ENCODE measurements around the gene TMEM125. TPM values are rescaled to one million over a fixed set of nuclear protein-coding genes. Genes with fewer than 3 reads are reported as not detected.

Gene TMEM125
- total RNA-seq, 1 donor from 2014 or later = not detected

DNA sequence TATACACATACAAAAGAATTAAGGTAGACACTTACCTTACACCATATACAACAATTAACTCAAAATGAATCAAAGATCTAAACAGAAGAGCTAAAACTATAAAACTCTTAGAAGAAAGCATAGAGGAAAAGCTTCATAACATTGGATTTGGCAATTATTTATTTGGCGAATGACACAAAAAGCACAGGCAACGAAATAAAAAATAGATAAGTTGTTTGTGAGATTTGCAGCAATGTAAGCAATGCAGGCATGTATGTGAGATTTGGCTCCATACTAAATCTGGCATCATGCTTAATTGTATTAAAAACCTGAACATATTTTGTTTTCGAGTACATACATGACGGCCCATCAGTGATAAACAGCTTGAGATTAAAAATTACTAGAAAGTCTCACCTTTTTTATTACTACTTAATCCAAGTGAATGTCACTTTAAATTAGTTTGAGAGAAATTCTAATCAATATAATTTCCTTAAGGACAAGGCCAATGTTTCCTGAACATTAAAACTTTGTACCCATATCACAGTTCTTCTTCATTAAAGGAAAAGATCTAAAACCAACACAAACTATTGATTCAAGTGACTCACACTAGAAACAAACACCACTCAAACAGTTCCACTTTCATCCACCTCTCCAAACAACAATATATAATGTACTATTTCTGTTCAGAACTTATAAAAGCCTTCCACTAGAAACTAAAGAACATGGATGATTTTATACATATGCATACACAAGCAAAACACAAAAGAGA is 23.1 kb upstream of the TMEM125 start:
- DNase-seq (ENCODE audit: low read depth, low spot score) = no peak

DNA sequence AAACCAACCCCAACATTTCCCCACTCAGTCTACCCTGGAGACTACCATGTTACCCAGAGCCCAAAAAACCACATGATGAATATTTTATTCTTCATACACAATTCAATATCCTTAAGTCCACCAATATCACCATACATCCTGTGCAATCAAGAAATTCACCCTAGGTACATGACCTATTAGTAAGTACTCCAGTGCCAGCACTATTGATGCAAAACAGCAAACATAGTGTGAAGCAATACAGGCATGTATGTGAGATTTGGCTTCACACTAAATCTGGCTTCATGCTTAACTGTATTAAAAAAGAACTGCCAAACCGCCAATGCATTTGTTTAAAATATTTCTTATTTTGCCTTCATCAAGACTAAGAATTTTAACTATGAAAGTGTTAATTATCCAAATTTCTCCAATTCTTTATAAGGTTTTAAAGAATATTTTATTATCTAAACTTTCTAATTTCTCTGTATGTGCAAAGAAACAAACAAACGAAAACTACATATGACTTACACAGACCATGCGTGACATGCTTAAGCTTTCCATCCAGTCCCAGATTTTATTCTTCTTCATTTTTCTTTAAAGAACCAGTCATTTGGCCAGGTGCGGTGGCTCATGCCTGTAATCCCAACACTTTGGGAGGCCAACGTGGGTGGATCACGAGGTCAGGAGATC is 22.4 kb upstream of the TMEM125 start:
- no peak for DNase-seq (ENCODE audit: low read depth, low spot score)

DNA sequence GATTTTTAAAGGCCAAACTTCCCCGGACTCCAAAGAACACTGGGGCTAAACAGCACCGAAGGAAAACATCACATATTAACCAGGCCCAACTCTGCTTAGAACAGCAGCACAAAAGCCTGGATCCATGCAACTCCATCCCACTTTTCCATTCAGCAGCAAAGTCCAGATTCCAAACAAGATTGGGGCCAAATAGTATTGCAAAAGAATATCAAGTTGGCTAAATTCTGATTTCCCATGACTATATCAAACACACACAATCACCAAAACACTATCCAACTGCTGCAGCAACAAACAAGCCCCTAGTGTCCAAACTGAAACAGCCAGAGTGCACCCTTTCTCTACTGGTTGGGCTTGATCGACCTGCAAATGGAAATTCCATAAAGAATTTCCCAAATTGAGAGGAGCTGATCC is 19.4 kb upstream of the TMEM125 start:
- DNase-seq (ENCODE audit: low read depth, low spot score) = no peak

DNA sequence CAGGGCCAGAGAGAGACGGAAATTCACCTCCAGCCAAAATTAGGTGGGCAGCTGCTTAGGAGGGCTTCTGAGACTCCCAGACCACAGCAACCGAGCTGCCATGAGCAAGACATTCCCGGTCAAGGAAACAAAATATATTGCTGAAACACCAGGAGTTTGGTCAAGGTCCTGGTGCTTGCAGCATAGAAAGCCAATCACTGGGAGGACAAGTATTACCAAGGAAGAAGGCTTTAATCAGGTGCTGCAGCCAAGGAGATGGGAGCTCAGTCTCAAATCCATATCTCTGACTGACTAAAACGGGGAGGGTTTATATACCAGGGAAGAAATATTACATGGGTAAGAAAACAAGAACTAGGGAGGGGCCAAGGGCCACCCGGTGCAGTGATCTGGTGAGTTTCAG is 18.8 kb upstream of the TMEM125 start:
- DNase-seq (ENCODE audit: low read depth, low spot score) = no peak

DNA sequence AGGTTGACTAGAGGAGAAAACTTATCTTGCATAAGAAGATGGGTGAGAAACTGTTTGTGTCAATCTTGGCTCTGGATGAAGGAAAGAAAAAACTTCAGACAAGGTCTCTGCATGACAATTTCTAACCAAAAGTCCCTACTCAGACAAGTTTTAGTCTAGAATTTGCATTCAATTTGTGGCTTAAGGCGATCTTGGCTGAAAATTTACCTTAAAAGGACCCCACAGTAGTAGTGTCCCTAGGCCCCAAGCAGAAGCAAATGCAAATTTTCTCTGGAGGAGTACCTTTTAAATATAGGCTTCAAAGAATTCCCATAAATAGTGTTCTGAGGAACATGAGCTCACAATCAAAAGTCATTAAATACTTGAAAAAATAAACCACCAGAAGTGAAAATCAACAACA is 17.6 kb upstream of the TMEM125 start:
- DNase-seq (ENCODE audit: low read depth, low spot score) = no peak

DNA sequence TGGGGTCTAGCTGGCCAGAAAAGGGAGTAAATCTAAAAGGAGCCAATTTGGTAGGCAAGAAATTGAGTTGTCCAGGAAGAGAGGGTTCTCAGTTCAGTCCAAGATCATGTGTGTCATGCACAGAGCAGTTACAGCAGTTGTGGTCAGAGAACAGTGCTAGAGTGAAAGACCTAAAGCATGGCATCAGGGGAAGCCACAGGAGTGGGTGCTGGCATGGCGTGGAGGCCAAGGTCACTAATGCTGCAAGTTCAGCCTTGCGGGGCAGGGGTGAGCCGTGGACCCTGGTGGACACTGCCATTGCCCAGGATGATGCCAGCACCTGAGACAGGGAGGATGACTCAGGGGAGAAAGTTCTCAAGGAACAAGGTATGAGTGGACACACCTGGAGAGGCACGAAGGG is 16.6 kb upstream of the TMEM125 start:
- no peak for DNase-seq (ENCODE audit: low read depth, low spot score)

- DNase-seq (ENCODE audit: low read depth, low spot score) = no peak
These were observed 15.9 kb upstream of the TMEM125 start for GRCh38 chr1:43253876-43254275.

GRCh38 chr1:43255438-43256210 is 14.2 kb upstream of the TMEM125 start:
- DNase-seq (ENCODE audit: low read depth, low spot score) = no peak

DNA sequence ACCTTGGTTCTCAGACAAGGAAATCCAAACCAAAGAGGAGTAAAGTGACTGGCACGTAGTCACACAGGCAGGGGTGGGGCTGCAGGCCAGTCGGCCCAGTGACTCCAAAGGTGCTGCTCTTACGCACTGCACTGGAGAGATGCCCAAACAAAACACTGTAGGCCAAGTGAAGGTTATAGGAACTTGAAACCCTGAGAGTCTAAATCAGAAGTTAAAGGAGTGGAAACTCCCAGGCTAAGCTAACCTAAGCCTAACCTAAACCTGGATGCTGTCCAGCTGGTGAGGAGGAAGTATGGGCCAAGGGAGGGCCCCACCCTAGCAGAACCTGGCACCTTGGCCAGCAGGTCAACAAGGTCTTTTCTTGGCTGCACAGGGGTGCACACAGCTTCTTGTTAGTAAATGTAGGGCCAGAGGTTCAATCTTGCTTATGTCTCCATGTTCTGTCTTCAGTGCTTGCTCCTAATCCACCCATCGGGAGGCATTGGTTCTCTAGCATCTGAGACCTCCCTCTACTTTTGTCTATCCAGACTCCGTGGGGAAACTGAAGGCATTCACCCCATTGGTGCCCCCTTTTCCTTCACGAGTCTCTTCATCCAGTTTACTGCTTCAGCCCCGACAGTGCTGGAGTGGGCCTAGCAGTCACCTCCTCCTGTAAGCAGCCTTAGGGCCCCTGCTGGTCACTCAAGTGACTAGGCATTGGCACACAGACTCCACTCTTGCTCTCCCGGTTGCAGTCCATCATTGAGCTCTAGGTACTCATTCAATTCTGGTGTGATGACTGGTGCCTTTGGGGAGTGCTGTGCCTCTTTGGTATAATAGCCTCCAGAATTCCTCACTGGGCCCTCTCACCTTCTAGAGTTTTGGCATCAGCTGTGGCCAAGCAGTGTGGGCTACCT is 12.9 kb upstream of the TMEM125 start:
- no peak for DNase-seq (ENCODE audit: low read depth, low spot score)

GRCh38 chr1:43258370-43258769 is 11.4 kb upstream of the TMEM125 start:
- DNase-seq (ENCODE audit: low read depth, low spot score) = no peak

DNA sequence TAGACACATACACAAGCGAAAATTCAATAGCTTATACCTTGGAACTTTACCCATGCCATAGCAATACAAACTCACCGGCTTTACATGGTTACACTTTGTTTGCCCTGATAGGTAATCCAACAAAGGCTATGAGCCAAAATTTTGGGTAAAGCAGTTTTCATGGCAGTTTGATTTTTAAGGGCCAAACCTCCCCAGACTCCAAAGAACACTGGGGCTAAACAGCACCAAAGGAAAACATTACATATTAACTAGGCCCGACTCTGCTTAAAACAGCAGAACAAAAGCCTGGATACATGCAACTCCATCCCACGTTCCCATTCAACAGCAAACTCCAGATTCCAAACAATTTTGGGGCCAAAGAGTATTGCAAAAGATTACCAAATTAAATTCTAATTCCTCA is 4.4 kb upstream of the TMEM125 start:
- no peak for DNase-seq (ENCODE audit: low read depth, low spot score)

DNA sequence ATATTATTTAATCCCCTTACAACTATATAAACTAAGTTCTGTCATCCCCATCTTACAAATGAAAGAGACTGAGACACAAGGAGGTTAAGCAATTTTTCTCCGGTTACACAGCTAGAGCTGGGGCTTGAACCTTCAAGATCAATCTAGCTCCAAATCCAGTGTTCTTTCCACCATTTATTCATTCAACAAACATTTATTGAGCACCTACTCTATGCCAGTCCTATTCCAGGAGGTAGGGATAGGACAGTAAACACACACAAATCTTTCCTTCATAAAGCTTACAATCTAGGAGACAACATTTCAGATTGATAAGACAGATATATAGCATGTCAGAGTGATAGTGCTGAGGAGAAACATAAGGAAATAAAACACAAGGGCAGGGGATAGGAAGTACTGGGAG is 2.9 kb upstream of the TMEM125 start:
- no peak for DNase-seq (ENCODE audit: low read depth, low spot score)

- no peak for DNase-seq (ENCODE audit: low read depth, low spot score)
These were observed 2.4 kb upstream of the TMEM125 start for GRCh38 chr1:43267291-43267805.

- DNase-seq (ENCODE audit: low read depth, low spot score) = no peak
These were observed 1.9 kb upstream of the TMEM125 start for GRCh38 chr1:43267818-43268425.

- DNase-seq (ENCODE audit: low read depth, low spot score) = no peak
These were observed 775 bp downstream of the TMEM125 start for GRCh38 chr1:43270421-43271095.

DNA sequence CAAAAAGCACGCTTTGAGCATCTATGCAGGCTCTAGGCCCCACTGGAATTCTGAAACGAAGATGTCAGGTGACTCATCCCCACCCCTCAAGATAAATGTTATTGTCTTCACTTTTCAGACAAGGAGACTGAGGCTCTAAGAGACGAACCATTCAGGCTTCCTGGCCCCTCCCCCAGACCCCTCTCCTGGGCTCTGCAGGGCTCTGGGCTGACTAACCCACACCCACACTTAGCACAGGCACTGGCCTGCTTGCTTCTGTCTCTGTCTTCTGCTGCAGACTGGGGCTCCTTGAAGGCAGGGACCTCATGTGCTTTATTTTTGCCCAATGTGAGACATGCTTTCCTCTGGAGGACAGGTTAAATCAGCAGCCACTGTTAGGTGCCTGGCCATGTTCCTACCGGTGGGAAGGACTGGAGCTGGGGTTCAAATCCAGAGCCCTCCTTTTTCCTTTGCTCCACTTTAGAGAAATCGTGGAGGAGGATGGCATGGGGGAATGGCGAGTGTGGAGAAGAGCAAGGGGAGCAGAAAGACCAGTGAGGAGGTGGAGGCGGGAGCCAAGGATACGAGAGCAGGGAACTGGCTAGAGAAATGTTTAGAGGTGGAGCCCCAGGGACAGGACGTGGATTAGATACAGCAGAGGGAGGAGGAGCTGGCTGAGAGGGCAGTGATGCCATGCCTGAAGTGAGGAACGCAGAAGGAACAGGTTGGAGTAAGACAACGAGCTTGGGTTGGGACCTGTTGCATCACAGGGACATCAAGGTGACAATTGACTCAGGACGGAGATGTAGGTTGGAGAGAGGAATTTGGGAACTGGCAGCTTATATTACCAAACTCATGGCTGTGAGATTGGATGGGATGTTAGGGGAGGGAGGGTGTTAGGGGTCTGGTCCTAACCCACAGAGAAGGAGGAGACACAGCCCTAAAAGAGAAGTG is 1.7 kb downstream of the TMEM125 start:
- no peak for DNase-seq (ENCODE audit: low read depth, low spot score)

- DNase-seq (ENCODE audit: low read depth, low spot score) = no peak
These were observed 2.4 kb downstream of the TMEM125 start for GRCh38 chr1:43272161-43272560.

GRCh38 chr1:43272576-43273571 is 3.1 kb downstream of the TMEM125 start:
- no peak for DNase-seq (ENCODE audit: low read depth, low spot score)

Data from pulmonary artery endothelial cell (primary cell).